OCI-LY7 (cell line): Measurements from ENCODE around the gene ARMC5.

Experiments used
- CTCF ChIP-seq: fragments of 200-600 bp; sonication (generic); conservative IDR thresholded peaks from 2 replicates; pipeline ENCODE4 v1.5.1; 2014; ENCODE audit warnings: mild to moderate bottlenecking, antibody characterized with exemption, low read length, moderate library complexity, mixed read lengths
- EZH2phosphoT487 ChIP-seq: fragments of 200-600 bp; sonication (generic); IDR thresholded peaks from 2 replicates; pipeline ENCODE4 v1.6.1; 2018; ENCODE audit warnings: low read depth, borderline replicate concordance, mild to moderate bottlenecking, mixed run types, antibody characterized with exemption, low read length, moderate library complexity, mixed read lengths

- TF ChIP-seq CTCF (no peak), EZH2phosphoT487 (no peak)
Measured at GRCh38 chr16:31483081-31483480, 23.8 kb downstream of the ARMC5 start, which contains the start of gene SLC5A2.
